NB4 (cell line): ENCODE results near the gene FAM83G.

Source experiments
- MAX ChIP-seq: IDR thresholded peaks from 2 replicates; pipeline ENCODE4 v1.6.1; 2011; ENCODE audit warnings: low read depth, low read length
- MYC ChIP-seq: IDR thresholded peaks from 2 replicates; pipeline ENCODE4 v1.6.1; 2011; ENCODE audit warnings: low read depth, low read length
- POLR2A ChIP-seq: IDR thresholded peaks from 2 replicates; pipeline ENCODE4 v1.6.1; 2011; ENCODE audit warnings: mild to moderate bottlenecking; ENCODE audit not compliant: insufficient read length; ENCODE audit errors: extremely low read depth
- TF ChIP-seq, protein P1 (sequence below): IDR thresholded peaks from one replicate; pipeline ENCODE4 v1.5.1; 2012; ENCODE audit warnings: low read depth, low read length

DNA sequence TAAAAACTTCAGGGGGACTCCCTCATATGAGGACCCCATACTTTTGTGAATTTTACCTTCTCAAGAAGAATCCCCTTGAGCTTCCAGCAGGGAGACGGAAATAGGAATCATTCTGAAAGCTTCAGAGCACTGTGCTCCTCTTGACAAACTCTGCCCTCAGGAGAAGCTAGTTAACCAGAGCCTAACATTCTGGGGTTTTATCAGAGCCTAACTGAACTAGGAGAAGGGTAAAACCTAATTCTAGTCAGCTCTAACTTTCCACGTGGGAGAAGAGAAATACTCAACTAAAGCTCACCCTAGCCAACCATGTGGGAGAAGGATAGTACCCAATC lies 65.9 kb downstream of the FAM83G start:
- TF ChIP-seq, protein P1, sequence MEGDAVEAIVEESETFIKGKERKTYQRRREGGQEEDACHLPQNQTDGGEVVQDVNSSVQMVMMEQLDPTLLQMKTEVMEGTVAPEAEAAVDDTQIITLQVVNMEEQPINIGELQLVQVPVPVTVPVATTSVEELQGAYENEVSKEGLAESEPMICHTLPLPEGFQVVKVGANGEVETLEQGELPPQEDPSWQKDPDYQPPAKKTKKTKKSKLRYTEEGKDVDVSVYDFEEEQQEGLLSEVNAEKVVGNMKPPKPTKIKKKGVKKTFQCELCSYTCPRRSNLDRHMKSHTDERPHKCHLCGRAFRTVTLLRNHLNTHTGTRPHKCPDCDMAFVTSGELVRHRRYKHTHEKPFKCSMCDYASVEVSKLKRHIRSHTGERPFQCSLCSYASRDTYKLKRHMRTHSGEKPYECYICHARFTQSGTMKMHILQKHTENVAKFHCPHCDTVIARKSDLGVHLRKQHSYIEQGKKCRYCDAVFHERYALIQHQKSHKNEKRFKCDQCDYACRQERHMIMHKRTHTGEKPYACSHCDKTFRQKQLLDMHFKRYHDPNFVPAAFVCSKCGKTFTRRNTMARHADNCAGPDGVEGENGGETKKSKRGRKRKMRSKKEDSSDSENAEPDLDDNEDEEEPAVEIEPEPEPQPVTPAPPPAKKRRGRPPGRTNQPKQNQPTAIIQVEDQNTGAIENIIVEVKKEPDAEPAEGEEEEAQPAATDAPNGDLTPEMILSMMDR = no peak
- no peak for TF ChIP-seq POLR2A
- TF ChIP-seq MYC = no peak
- no peak for TF ChIP-seq MAX
